HG03354 (cell line): ENCODE measurements around the gene PPP1R16B.

Experiments used
- ATAC-seq: cut with Tn5 transposase; IDR thresholded peaks from one replicate; pipeline ENCODE4 v1.9.1; 2021; ENCODE audit warnings: mild to moderate bottlenecking; ENCODE audit not compliant: unreplicated experiment, poor library complexity, severe bottlenecking

PPP1R16B gene

GRCh38 chr20:38818113-38819065 is 12.9 kb downstream of the PPP1R16B start:
- no peak for ATAC-seq

GRCh38 chr20:38825571-38825900 is 20.0 kb downstream of the PPP1R16B start:
- no peak for ATAC-seq

- ATAC-seq, result no peak
Measured at GRCh38 chr20:38825901-38826625, 20.6 kb downstream of the PPP1R16B start.

GRCh38 chr20:38827770-38828281 is 22.3 kb downstream of the PPP1R16B start:
- ATAC-seq, result no peak

- no peak for ATAC-seq
Measured at GRCh38 chr20:38828514-38829295, 23.2 kb downstream of the PPP1R16B start.

- no peak for ATAC-seq
Measured at GRCh38 chr20:38829296-38829875, 23.9 kb downstream of the PPP1R16B start.

GRCh38 chr20:38830356-38830755 is 24.9 kb downstream of the PPP1R16B start:
- ATAC-seq, result no peak

- ATAC-seq, result no peak
Measured at GRCh38 chr20:38831049-38831691, 25.7 kb downstream of the PPP1R16B start.

GRCh38 chr20:38831995-38832620 is 26.6 kb downstream of the PPP1R16B start:
- ATAC-seq, result no peak

- no peak for ATAC-seq
Measured at GRCh38 chr20:38833154-38833856, 27.8 kb downstream of the PPP1R16B start.

- ATAC-seq, result no peak
Measured at GRCh38 chr20:38833857-38834164, 28.3 kb downstream of the PPP1R16B start.

GRCh38 chr20:38834868-38835267 is 29.4 kb downstream of the PPP1R16B start:
- no peak for ATAC-seq

GRCh38 chr20:38835792-38836191 is 30.3 kb downstream of the PPP1R16B start:
- no peak for ATAC-seq

GRCh38 chr20:38836991-38837390 is 31.5 kb downstream of the PPP1R16B start:
- ATAC-seq, result no peak

GRCh38 chr20:38838326-38838725 is 32.8 kb downstream of the PPP1R16B start:
- ATAC-seq, result no peak

GRCh38 chr20:38839563-38839962 is 34.1 kb downstream of the PPP1R16B start:
- no peak for ATAC-seq

GRCh38 chr20:38840053-38840893 is 34.8 kb downstream of the PPP1R16B start:
- ATAC-seq, result no peak
